Lower leg skin (tissue), 3 donors: ENCODE measurements around the gene STK11IP.

ENCODE experiments used
- POLR2A ChIP-seq, 2 donors: fragments of 450-650 bp; IDR thresholded peaks; one replicate each; pipeline ENCODE4 v1.6.1; 2016 to 2017; ENCODE audit warnings: antibody characterized with exemption in 2 of 2, mild to moderate bottlenecking in 1 of 2, moderate library complexity in 1 of 2
- TF ChIP-seq, protein P1 (sequence below), 3 donors: fragments of 450-650 bp; IDR thresholded peaks; one replicate each; pipeline ENCODE4 v1.5.1; 2016; ENCODE audit warnings: antibody characterized with exemption in 3 of 3, mild to moderate bottlenecking in 3 of 3, moderate library complexity in 2 of 3

DNA sequence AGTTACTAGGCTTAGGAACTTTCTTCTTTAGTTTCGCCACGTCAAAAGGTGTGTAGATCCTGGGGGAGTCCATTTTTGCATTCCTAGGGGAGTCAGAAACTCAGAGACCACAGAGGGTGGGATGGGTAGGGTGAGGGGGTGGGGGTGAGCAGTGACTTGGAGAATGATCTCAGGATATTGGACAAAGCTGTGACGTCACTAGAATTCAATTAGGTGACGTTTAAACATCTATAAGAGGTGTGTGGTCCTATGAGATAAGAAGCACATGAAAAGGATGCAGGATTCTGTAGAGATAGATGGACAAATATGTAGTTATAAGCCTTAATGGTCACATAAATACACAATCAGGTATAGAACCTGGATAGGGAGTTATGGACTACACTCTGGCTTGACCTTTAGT lies 51.3 kb downstream of the STK11IP start:
- TF ChIP-seq, protein P1, sequence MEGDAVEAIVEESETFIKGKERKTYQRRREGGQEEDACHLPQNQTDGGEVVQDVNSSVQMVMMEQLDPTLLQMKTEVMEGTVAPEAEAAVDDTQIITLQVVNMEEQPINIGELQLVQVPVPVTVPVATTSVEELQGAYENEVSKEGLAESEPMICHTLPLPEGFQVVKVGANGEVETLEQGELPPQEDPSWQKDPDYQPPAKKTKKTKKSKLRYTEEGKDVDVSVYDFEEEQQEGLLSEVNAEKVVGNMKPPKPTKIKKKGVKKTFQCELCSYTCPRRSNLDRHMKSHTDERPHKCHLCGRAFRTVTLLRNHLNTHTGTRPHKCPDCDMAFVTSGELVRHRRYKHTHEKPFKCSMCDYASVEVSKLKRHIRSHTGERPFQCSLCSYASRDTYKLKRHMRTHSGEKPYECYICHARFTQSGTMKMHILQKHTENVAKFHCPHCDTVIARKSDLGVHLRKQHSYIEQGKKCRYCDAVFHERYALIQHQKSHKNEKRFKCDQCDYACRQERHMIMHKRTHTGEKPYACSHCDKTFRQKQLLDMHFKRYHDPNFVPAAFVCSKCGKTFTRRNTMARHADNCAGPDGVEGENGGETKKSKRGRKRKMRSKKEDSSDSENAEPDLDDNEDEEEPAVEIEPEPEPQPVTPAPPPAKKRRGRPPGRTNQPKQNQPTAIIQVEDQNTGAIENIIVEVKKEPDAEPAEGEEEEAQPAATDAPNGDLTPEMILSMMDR (IDR thresholded peaks at IDR 0.05): no peak
- no peak for TF ChIP-seq POLR2A (IDR thresholded peaks at IDR 0.05)
